GM12872 (cell line): ENCODE results near the gene RNF41.

Experiments
- CTCF ChIP-seq: IDR thresholded peaks from 3 replicates; pipeline ENCODE4 v1.5.1; 2011; ENCODE audit warnings: low read depth, mild to moderate bottlenecking, low read length, moderate library complexity; ENCODE audit not compliant: insufficient read depth

The RNF41 gene

GRCh38 chr12:56178347-56178746, 43.4 kb downstream of the RNF41 start:
- TF ChIP-seq CTCF: no peak

GRCh38 chr12:56172839-56173238, 48.9 kb downstream of the RNF41 start:
- no peak for TF ChIP-seq CTCF

- no peak for TF ChIP-seq CTCF
Observed at GRCh38 chr12:56169229-56169759, 52.4 kb downstream of the RNF41 start.

GRCh38 chr12:56165369-56165768, 56.4 kb downstream of the RNF41 start:
- no peak for TF ChIP-seq CTCF

GRCh38 chr12:56164345-56164729, 57.4 kb downstream of the RNF41 start:
- no peak for TF ChIP-seq CTCF

GRCh38 chr12:56163533-56164344, 58.0 kb downstream of the RNF41 start:
- no peak for TF ChIP-seq CTCF

- no peak for TF ChIP-seq CTCF
Observed at GRCh38 chr12:56162468-56163290, 59.0 kb downstream of the RNF41 start.
